ENCODE measurements around the gene PCSK4.

GRCh38 chr19:1445932-1446712 lies 44.0 kb downstream of the PCSK4 start:
- no peak for TF ChIP-seq CTCF (IDR thresholded peaks at IDR 0.05)
- no peak for TF ChIP-seq FOXM1 (IDR thresholded peaks at IDR 0.05; ENCODE audit: low read depth)

Measured in SK-N-SH (cell line).